GM19438 (cell line): Measurements from ENCODE around the gene DIS3L2.

ENCODE experiments used
- ATAC-seq: cut with Tn5 transposase; IDR thresholded peaks from one replicate; pipeline ENCODE4 v1.9.1; 2021; ENCODE audit warnings: low read depth; ENCODE audit not compliant: unreplicated experiment

Gene DIS3L2

DNA sequence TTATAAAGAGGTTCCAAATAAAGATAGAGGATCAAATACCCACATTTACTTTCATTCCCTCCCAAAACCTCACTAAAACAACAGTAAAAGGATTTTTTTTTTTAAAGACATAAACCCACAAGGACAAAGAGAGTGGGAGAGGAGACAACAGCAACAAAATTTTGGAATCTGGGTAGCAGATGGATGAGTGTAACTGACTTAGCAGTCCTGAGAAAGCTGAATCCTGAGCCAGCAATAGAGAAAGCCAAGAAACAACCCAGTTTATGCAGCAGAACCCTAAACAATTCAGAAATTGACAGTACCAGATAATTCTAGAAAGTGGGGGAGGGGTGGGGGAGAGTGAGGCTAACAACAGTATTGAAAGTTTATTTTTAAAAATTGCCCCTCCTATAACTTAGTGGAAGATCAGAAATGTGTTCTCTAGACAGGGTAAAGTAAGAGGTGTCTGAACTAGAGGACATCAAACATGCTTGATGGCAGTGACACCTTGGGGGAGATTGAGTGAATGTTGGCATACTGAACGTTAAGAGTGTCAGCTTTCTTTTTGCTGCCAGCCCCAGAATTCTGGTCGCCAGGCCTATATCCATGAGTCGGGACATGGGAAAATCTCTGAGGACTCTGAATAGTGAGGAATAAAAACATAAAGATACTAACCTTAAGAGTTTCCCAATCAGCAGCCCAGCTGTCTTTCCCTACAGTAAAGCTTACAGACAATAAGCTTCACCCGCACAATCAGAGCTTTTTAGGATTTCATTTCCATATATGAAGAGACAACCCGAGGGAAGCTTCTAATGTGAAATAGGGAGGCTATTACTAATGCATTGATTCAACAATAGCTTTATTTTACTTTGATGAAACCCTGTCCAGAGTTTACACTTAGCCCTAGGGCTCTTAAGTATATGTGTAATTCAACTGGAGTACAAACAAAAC lies 289.0 kb downstream of the DIS3L2 start:
- no peak for ATAC-seq

DNA sequence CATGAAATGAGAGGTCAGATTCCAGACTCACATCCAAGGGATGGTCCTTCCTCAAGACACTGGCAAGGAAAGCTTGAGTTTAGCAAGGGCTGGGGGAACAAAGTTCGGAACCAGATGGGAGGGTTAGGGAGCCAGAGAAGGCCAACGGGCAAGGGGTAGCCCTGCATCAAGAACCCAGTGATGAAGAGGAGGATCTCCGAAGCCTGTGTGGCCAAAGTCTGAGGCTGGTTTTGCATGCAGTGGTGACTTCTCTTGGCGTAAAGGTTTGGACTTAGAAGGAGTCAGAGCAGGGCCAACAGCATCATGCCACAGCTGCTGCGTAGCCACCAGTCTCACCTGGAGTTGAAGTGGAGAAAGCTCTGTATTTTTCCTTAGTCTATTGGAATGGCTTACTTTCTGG lies 293.5 kb downstream of the DIS3L2 start:
- ATAC-seq = no peak

DNA sequence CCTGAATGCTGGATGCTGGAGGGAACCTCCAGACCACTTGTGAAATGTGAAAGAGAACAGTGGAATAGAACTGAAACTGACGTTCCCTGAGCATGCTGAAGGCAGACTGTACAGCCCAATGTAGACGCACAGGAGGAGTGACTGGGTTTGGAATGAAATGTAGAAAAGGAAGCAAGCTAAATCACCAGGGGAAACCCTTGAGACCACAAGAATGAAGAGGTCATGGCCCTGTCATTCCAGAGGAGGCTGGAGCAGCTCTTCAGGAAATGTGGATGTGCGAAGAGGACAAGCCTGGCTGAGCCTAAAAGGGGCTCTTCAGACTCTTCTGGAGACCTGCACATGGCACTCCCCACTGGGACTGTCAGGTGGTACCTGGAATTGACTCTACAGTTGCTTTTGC lies 298.6 kb downstream of the DIS3L2 start:
- no peak for ATAC-seq

DNA sequence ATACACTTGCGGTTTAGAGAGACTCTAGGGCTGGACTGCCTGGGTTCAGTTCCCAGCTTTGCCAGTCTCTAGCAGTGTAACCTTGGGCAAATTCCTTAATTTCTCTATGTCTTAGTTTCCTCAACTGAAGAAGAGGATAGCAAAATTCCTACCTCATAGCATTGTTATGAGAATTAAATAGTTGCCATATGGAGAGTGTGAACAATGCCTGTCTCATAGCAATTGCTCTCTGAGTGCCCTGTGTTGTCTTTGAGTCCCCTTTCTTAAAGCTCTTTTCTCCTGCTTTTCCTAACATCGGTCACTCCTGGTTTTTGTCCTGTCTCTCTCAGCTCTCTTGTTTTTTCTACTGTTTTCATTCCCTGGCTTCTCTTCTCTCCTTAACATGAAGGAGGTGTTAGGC lies 300.3 kb downstream of the DIS3L2 start:
- ATAC-seq = no peak

DNA sequence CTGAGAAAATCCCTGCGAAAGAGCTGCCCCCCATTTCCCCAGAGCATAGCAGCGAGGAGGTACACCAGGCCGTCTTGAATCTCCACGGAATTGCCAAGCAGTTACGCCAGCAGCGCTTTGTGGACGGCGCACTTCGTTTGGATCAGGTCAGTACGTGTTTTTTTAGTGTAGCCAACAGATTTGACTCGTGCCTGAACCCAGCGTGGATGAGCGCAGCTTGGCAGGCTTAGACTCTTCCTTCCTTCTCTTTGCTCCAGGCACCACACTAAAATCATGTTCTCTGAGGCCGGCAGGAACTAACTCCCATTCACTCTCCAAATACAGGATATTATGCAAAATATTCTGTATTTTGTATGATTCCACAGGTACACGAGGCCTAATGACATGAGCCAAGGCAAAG lies 301.8 kb downstream of the DIS3L2 start:
- no peak for ATAC-seq

DNA sequence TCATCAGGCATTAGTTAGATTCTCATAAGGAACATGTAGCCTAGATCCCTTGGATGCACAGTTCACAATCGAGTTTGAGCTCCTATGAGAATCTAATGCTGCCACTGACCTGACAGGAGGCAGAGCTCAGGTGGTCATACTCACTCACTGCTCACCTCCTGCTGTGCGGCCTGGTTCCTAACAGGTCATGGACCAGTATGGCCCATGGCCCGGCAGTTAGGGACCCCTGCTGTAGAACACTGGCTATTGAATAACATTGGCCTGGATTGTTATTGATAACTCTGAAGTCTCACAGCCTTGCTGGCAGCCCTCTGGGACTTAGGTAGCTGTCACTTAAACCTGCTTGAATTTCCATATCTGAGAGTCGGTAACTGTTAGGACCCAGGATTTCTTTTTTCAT lies 302.6 kb downstream of the DIS3L2 start:
- no peak for ATAC-seq

DNA sequence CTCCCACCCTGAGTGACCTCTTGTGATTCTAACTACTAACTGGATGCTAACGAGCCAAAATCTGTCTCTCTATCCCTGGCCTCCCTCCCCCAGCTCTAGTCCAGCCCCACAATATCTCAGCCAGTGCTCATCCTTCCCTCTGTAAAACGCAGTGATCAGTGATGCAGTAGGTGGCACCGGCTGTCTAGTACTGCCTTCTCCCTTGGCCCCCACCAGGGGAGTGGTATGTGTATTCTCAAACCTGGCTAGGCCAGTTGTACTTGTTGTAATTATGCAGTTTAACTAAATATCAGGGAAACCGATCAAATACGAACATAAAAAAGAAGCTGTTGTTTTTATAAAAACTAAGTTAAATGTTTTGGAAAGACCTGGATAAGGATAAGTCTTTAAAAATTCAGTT lies 303.8 kb downstream of the DIS3L2 start:
- ATAC-seq = no peak

DNA sequence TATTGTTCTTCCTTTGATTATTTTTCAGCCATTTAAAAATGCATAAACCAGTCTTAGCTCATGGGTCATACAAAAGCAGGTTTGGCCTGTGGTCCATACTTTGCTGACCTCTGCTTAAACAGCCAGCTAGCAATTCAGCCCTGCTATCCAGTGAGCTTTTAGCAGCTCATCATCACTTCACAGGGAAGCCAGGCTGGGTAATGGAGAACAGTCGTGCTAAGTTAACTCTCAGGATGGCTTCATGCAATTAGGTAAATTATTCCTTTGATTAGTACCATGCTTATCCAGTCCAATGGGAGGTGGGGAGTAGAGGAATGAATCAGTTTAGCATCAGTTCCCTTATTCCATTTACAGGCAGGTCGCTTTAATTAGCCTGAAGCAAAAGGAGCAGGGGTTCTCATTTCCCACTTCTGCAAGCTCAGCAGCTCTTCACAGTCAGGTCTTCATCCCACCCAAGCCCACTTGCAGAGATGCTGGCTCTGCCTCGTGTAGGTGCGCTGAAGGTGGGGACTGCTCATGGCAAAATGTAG lies 307.2 kb downstream of the DIS3L2 start:
- ATAC-seq = no peak

DNA sequence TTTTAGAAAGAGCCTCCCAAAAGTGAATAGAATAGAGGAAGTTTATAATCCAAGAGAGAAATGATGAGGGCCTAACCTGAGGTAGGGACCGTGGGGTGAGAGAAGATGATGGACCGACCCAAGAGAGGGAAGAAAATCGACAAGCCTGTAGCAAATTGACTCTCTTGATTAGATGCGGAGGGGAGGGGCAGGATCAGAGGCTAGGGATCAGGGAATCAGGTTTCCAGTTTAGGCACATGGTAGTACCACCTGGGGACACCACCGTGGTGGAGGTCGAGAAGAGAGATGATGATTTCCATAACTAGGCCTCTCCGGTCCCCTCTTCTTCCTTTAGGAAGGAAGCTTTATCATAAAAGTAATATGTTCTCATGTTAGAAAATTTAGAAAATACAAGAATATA lies 308.4 kb downstream of the DIS3L2 start:
- ATAC-seq = no peak

DNA sequence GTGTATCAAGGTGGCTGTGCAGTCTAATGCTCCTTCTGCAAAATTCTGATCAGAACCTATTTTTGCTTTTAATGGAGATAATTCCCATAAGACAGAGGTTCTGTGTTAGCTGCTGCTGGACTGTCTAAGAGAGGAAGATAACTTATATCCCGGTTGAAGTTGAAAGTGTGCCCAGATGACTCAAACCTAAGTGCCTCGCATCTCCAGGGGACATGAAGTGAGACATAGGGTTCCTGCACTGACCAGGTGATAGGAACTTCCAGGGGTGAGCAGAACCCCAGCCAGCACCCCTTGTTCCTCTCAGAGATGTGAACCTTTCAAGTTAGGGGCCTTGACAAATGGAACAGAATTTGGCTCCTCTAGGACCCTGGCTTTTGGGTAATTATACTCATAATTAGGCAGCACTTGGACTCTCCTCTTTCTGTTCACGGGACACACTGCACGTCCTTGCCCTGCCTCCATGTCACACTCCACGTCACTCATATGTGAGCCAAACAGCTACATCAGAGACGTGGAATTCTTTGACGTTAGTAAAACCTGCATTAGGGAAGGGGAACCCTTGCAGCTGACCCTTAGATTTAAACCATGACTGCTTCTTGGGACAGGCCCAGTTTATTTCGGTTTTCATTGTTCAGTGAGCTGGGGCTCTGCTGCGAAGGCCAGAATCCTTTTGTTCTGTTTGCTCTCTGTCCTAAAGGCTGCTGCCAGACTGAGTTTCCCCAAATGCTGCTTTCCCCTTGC lies 312.6 kb downstream of the DIS3L2 start:
- no peak for ATAC-seq

DNA sequence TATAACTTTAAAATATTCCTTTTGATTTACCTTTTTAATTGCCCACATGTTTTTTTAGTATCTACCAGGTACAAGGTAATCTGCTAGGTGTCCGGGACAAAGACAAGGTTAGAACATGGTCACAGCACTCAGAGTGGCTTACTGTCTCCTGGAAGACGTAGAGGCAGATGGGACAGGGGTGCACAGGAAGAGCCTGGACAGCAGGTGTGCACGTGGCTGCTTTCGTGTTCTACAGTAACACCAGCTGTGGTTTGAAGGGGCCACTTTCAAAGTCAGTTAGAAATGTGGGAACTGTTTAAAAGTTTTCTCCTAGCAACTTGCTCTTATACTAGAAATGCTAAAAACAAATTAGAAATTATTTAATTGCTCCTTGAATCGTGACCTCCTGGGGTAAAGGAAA lies 314.2 kb downstream of the DIS3L2 start:
- no peak for ATAC-seq

DNA sequence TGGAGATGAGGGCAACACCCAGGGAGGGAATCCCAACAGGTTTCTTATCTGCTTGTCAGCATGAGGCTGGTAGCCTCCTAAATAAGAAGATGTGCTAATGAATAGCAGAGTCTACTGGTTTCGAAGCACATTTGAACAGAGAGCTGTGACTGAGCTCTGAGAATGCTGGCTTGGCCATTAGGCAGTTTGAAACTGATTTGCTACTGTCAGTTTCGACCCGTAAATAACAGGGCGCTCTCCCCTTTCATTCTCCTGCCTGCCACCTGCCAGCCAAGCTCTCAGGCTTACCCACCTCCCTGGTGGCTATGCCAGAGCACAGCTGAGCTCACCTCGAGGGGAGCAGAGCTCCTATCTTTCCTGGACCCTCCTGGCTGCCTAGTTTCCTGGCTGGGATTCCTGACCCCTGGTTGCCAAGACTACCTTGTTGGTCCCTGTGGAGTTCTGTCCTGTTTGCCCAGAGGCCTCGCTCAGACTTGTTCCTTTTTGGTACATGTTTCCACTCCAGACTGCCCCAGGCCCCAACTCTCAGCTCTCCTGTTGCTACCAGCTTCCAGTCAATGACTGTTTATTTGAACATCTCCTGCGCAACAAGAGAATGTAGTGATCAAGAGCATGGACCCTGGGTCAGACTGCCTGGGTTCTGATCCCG lies 314.7 kb downstream of the DIS3L2 start:
- ATAC-seq = no peak

DNA sequence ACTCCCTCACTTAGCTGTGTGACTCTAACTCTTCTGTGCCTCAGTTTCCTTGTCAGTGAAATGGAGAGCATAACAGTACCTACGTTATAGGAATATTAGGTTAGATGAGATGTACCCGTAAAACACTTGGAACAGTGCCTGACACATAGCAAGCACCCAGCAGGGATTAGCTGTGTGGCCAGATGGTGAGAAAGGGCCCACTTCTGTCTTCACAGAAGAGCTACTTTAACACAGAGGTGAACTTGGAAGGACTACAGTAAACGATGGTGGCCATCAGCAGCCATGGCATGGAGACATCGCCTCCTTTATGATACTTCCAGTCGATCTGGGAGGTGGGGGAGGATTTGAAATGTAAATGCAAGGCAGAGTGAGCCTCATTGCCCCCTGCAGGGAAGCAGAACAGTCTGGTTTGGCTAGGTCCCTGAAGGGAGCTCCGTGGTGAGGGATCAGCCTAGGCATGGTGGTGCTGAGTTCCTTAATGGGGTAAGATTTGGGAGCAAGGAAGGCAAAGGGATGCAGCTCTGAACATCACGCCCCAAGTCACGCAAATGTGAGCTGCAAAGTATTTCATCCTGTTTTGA lies 315.3 kb downstream of the DIS3L2 start:
- no peak for ATAC-seq

DNA sequence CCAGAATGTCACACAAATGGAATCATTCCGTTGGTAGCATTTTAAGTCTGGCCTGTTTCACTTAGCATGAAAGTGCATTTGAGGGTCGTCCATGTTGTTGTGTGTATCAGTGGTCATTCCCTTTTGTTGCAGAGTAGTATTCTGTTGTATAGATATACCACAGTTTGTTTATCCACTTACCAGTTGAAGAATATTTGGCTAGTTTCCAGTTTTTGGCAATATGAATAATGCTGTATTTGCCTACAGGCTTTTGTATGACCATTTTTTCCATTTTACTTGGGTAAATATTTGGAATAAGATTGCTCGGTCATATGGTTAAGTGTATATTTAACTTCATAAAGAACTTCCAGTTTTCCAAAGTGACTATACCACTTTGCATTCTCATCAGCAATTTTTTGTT lies 317.0 kb downstream of the DIS3L2 start:
- ATAC-seq = no peak

DNA sequence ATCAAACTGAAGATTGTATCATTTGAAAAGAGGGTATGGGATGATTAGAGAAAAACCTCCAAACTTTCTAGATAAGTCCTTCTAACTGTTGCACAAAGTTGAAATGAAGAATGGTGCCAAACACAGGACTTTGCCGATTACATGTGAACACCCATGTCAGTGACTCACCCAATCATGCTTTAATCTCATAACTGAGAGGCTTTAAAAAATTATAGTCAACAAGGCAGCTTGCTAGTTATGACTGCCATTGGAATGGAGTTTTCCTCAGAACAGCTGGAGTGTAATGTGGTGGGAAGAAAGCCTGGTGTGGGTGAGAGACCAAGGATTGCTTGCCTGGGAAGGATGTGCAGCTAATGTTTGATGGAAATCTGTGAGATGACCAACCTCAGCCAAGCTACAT lies 318.8 kb downstream of the DIS3L2 start:
- no peak for ATAC-seq

DNA sequence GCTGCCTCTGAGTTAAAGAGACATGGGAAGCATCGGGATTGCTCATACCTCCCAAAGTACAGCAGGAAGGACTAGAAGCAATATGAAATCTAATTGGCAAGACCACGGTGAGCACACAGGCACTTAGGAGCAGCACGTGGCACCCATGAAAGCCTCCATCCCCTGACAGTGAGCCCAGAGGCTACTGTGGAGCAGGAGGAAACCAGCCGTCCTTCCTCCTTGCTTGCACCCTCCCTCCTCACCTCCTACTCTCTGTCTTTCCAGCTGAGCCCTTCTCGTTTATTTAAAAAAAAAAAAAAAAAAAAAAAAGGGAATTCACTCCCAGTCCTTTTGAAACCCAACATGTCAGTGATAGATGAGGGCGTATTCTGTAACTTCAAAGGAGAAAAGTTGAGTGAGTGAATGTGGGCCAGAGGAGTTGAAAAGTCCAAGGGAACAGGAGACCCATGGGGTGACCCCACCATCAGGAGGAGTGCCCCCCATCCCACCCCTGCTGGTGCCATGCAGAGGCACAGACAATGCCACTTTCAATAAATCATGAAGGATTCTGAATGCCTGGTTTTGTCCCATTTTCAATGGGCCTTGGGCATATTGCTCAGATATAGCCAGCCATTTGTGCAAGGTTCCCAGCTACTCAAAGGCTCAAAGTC lies 320.5 kb downstream of the DIS3L2 start:
- ATAC-seq = no peak

DNA sequence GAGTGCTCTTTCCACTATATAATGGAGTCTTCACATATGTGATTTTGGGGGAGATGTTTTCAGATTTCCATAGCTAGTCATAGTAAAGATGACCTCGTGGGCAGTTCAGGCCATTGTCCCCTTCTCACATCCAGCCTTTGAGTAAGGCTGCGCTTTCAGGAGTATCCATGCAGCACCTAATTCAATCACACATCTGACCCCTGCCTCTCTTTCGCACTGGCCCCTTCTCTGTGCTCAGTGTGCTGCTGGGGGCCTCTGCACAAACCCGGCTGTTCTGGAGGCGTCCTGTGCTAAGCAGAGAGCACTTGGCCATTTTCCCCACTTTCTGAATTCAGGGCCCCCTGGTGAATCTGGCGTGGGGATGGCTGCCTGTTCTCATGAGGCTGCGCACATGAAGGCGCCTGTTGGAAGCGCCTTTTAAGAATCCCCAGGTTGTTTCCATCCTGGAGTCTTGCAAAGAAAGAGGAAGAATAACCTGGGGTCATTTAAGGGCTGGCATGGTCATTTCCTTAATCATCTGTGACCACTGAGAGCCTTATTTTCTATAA lies 321.1 kb downstream of the DIS3L2 start:
- ATAC-seq = no peak

DNA sequence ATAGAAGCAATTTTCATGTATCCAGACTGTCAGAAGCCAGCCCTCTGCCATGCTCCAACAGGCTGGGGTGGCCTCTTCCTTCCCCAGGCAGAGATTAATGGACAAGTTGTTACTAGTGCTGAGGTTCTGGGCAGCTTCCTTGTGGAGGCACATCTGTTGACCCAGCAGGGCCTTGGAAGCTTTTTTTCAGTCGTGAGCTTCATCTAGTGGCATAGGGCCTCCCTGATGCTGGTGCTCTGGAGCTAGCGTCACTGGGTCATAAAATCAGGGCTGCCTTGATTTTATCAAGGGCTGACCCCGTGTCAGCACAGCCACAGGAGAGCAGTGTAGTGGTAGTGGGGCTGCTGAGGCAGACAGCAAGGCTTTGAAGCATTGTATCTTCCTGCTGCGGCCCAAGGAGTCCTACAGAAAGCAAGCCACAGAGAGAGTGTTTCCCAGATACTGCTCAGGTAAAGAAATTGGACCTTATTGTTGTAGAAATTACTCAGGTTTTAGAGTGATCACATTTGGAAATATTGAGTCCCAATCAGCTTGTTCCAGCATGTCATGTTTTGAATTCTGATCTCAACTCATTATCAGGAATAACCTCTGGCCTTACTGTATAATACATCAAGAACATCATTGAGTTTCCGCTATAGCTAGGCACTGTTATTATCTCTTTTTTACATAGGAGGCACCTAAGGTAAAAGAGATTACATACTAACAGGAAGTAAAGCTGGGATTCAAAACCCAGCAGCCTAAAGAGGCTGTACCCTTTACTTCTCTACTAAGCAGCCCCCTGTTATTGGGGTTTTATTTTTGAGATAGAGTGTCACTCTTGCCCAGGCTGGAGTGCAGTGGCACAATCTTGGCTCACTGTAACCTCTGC lies 324.7 kb downstream of the DIS3L2 start:
- no peak for ATAC-seq

DNA sequence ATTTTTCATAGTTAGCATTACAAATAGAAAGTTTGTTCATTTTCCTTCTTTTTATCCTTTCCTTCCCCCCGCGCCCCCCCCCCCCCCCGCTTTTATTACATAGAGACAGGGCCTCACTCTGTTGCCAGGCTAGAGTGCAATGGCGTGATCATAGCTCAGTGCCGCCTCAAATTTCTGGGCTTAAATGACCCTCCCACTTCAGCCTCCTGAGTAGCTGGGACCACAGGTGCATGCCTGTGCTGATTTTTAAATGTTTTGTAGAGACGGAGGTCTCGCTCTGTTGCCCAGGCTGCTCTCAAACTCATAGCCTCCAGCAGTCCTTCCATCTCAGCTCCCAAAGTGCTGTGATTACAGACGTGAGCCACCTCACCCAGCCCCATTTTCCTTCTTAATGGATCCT lies 325.8 kb downstream of the DIS3L2 start:
- no peak for ATAC-seq
